ENCODE measurements around the gene PREX1. TPM values are rescaled to one million over a fixed set of nuclear protein-coding genes. Genes with fewer than 3 reads are reported as not detected.

Gene PREX1
- total RNA-seq, 1 donor = 14.1 TPM

DNA sequence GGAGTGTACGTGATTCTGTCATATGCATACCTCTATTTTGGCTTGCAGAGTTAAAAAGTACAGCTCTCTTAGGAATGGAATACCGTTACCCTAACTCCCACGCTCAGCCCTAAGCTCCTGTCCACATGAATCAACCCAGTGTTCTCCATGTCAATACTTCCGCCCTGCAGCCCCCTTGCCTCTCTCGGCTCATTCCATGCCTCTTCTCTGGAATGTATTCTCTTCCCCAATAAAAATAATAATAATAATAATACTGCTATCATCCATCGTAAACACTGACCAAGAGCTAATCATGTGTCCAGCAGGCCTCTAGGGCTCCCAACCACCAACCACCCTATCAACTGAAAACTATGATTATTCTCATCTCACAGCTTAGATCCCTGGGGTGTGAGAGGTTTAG, 100.6 kb downstream of the PREX1 start:
- Histone ChIP-seq H3K4me3 (ENCODE audit: insufficient read depth, low read length) (no peak overlapping the region), H4K20me1 (ENCODE audit: insufficient read depth, low read length) (no peaks in the 10 kb centered on the region), H2AFZ (ENCODE audit: low read length) (no peak overlapping the region), H3K9me3 (ENCODE audit: low read depth, low read length) (no peaks in the 10 kb centered on the region), H3K27ac (ENCODE audit: low read depth, low read length) (no peak overlapping the region), H3K36me3 (ENCODE audit: insufficient read depth, low read length) (no peaks in the 10 kb centered on the region), H3K4me2 (ENCODE audit: insufficient read depth, low read length) (no peak overlapping the region), H3K27me3 (ENCODE audit: insufficient read depth, low read length) (no peaks in the 10 kb centered on the region), H3K79me2 (ENCODE audit: insufficient read depth, low read length) (no peaks in the 10 kb centered on the region), H3K4me1 (ENCODE audit: insufficient read depth, low read length) (peaks cover 19% of the 10 kb centered on the region)
- TF ChIP-seq, protein P1, sequence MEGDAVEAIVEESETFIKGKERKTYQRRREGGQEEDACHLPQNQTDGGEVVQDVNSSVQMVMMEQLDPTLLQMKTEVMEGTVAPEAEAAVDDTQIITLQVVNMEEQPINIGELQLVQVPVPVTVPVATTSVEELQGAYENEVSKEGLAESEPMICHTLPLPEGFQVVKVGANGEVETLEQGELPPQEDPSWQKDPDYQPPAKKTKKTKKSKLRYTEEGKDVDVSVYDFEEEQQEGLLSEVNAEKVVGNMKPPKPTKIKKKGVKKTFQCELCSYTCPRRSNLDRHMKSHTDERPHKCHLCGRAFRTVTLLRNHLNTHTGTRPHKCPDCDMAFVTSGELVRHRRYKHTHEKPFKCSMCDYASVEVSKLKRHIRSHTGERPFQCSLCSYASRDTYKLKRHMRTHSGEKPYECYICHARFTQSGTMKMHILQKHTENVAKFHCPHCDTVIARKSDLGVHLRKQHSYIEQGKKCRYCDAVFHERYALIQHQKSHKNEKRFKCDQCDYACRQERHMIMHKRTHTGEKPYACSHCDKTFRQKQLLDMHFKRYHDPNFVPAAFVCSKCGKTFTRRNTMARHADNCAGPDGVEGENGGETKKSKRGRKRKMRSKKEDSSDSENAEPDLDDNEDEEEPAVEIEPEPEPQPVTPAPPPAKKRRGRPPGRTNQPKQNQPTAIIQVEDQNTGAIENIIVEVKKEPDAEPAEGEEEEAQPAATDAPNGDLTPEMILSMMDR (IDR thresholded peaks at IDR 0.05; ENCODE audit: extremely low read depth, low read depth, low read length) = no peak
- no peak for DNase-seq (ENCODE audit: insufficient read length, low spot score, missing footprints)

DNA sequence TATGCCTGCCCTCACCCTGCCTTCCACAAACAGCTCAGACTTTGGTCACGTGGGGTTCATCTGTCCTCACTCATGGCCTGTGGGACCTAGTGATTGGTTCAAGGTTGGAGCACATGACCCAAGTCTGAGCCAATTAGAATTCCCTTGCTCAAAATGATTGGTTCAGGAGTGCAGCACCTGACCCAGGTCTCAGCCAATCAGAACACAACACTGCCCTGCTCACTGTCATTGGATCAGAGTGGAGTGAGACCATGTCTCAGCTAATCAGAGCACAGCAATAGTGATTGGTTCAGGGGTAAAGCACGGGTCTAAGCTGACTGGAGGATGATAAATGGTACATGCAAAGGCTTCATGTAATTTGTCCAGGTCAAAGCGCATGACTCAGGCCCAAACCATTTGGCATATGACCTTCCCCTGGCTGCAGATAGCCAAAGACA, 102.2 kb downstream of the PREX1 start:
- H2AFZ ChIP-seq (ENCODE audit: low read length) = no peak overlapping the region
- no peak overlapping the region for H3K4me2 ChIP-seq (ENCODE audit: insufficient read depth, low read length)
- peaks cover 26% of the 10 kb centered on the region for H3K4me1 ChIP-seq (ENCODE audit: insufficient read depth, low read length)
- H3K27me3 ChIP-seq (ENCODE audit: insufficient read depth, low read length) = no peaks in the 10 kb centered on the region
- no peak overlapping the region for H3K27ac ChIP-seq (ENCODE audit: low read depth, low read length)
- no peak for DNase-seq (ENCODE audit: insufficient read length, low spot score, missing footprints)
- no peak overlapping the region for H3K4me3 ChIP-seq (ENCODE audit: insufficient read depth, low read length)
- H4K20me1 ChIP-seq (ENCODE audit: insufficient read depth, low read length) = no peaks in the 10 kb centered on the region
- TF ChIP-seq, protein P1 (IDR thresholded peaks at IDR 0.05; ENCODE audit: extremely low read depth, low read depth, low read length) = no peak
- no peaks in the 10 kb centered on the region for H3K79me2 ChIP-seq (ENCODE audit: insufficient read depth, low read length)
- no peaks in the 10 kb centered on the region for H3K9me3 ChIP-seq (ENCODE audit: low read depth, low read length)
- H3K36me3 ChIP-seq (ENCODE audit: insufficient read depth, low read length) = no peaks in the 10 kb centered on the region

GRCh38 chr20:48724891-48725554, 102.8 kb downstream of the PREX1 start:
- no peak for DNase-seq (ENCODE audit: insufficient read length, low spot score, missing footprints)
- no peaks in the 10 kb centered on the region for H3K79me2 ChIP-seq (ENCODE audit: insufficient read depth, low read length)

DNA sequence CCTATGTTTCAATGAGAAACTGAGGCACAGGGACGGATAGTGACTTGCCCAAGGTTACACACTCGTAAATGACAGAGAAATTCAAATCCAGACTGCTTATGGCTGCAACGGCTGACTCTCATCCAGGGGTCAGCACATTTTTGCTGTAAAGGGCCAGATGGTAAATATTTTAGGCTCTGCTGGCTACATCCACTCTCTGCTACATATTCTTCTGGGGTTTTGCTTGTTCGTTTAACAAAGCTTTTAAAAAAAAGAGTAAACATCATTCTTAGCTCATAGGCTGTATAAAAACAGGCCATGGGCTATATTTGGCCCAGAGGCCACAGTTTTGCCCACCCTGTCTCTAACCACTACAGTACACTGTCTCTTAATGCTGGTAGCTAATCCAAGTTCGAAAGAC, 103.4 kb downstream of the PREX1 start:
- TF ChIP-seq, protein P1 (IDR thresholded peaks at IDR 0.05; ENCODE audit: extremely low read depth, low read depth, low read length) = no peak
- H3K27ac ChIP-seq (ENCODE audit: low read depth, low read length) = no peak overlapping the region
- no peaks in the 10 kb centered on the region for H3K9me3 ChIP-seq (ENCODE audit: low read depth, low read length)
- H3K79me2 ChIP-seq (ENCODE audit: insufficient read depth, low read length) = no peaks in the 10 kb centered on the region
- no peak overlapping the region for H2AFZ ChIP-seq (ENCODE audit: low read length)
- no peak for DNase-seq (ENCODE audit: insufficient read length, low spot score, missing footprints)
- H4K20me1 ChIP-seq (ENCODE audit: insufficient read depth, low read length) = no peaks in the 10 kb centered on the region
- no peak overlapping the region for H3K4me3 ChIP-seq (ENCODE audit: insufficient read depth, low read length)
- H3K27me3 ChIP-seq (ENCODE audit: insufficient read depth, low read length) = no peaks in the 10 kb centered on the region
- H3K4me2 ChIP-seq (ENCODE audit: insufficient read depth, low read length) = no peak overlapping the region
- peaks cover 30% of the 10 kb centered on the region for H3K4me1 ChIP-seq (ENCODE audit: insufficient read depth, low read length)
- no peaks in the 10 kb centered on the region for H3K36me3 ChIP-seq (ENCODE audit: insufficient read depth, low read length)

More at GRCh38 chr20:48724891-48725554, 102.8 kb downstream of the PREX1 start:
- no peak overlapping the region for H3K27ac ChIP-seq (ENCODE audit: low read depth, low read length)
- no peaks in the 10 kb centered on the region for H3K27me3 ChIP-seq (ENCODE audit: insufficient read depth, low read length)
- no peaks in the 10 kb centered on the region for H4K20me1 ChIP-seq (ENCODE audit: insufficient read depth, low read length)
- TF ChIP-seq, protein P1 (IDR thresholded peaks at IDR 0.05; ENCODE audit: extremely low read depth, low read depth, low read length) = no peak
- H3K36me3 ChIP-seq (ENCODE audit: insufficient read depth, low read length) = no peaks in the 10 kb centered on the region
- H3K4me3 ChIP-seq (ENCODE audit: insufficient read depth, low read length) = no peak overlapping the region
- no peak overlapping the region for H3K4me2 ChIP-seq (ENCODE audit: insufficient read depth, low read length)
- peaks cover 30% of the 10 kb centered on the region for H3K4me1 ChIP-seq (ENCODE audit: insufficient read depth, low read length)
- H3K9me3 ChIP-seq (ENCODE audit: low read depth, low read length) = no peaks in the 10 kb centered on the region
- no peak overlapping the region for H2AFZ ChIP-seq (ENCODE audit: low read length)

Data from osteoblast (primary cell).